ENCODE measurements around the gene EI24. TPM values are rescaled to one million over a fixed set of nuclear protein-coding genes. Genes with fewer than 3 reads are reported as not detected.

Gene EI24
- total RNA-seq, 1 experiment from 2014 or later: 170 TPM

- Mint-ChIP-seq H3K4me3 (ENCODE audit: unreplicated experiment) (no peak overlapping the region), H3K9me3 (ENCODE audit: unreplicated experiment) (no peaks in the 10 kb centered on the region), H3K27ac (ENCODE audit: unreplicated experiment) (no peak overlapping the region), H3K4me1 (ENCODE audit: low read depth, unreplicated experiment) (peaks cover 8% of the 10 kb centered on the region), H3K27me3 (ENCODE audit: insufficient read depth, unreplicated experiment) (no peaks in the 10 kb centered on the region), H3K36me3 (ENCODE audit: insufficient read depth, unreplicated experiment) (peaks cover 54% of the 10 kb centered on the region)
- no peak overlapping the region for H3K4me3 ChIP-seq (ENCODE audit: low read depth, low read length)
- no peak for DNase-seq
- no peaks in the 10 kb centered on the region for H3K4me1 ChIP-seq
- CTCF ChIA-PET: no interaction called here
- POLR2A ChIA-PET: no interaction called here
- H3K27me3 ChIP-seq (replicated peaks; ENCODE audit: control insufficient read depth, insufficient read depth, low read length): no peaks in the 10 kb centered on the region
- H3K36me3 ChIP-seq (ENCODE audit: control insufficient read depth, insufficient read depth, low read length): no peaks in the 10 kb centered on the region; the same call in 1 of the 2 replicates
- TF ChIP-seq CTCF (IDR thresholded peaks at IDR 0.05; ENCODE audit: insufficient read depth in 1 of 2, low read depth in 1 of 2, low read length in 1 of 2, severe bottlenecking in 1 of 2, unreplicated experiment in 1 of 2): no peak
- no TSS peak for BruUV-seq (replicated peaks)
- intact Hi-C loops (cut with micrococcal nuclease; ENCODE audit: unreplicated experiment): no loop called here
- no peaks in the 10 kb centered on the region for H3K9me3 ChIP-seq
Measured at GRCh38 chr11:125588505-125588904, 19.2 kb downstream of the EI24 start.

DNA sequence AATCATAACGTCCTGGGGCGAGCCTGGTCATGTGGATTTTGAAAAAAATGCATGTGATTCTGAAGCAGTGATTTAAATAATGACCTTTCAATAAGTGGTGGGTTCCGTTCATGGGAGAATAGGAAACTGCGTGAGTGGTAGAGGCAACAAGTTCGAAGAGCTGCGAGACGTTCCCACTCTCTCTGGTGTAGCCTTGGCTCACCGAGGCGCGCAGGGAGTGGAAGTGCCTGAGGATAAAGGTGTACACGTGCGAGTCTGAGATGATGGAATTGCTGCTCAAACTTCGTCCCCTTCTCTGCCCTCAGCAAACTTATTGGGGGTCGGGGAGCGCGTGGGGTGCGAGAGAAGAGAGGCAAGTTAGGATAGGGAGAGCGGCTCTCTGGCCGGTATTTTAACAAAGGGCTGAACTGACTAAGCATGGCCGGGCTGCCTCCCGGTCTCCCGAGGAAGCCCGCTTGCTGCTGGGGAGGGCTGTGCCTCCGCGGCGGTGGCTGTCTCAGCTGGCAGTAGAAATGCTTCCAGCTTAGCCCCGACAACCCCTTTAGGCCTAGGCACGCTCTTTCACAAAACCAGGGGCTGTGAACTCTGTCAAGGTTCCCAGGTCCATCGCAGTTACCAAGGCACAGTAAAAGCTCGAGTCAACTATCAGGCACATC, 22.5 kb downstream of the EI24 start:
- BruUV-seq (replicated peaks): TSS peak; percentile 95
- no peaks in the 10 kb centered on the region for H3K4me1 ChIP-seq
- no peaks in the 10 kb centered on the region for H3K27me3 Mint-ChIP-seq (ENCODE audit: insufficient read depth, unreplicated experiment)
- no peaks in the 10 kb centered on the region for H3K9me3 Mint-ChIP-seq (ENCODE audit: unreplicated experiment)
- peak overlapping the region; percentile 98 for H3K4me3 Mint-ChIP-seq (ENCODE audit: unreplicated experiment)
- peak; percentile 57 to 64 for DNase-seq
- intact Hi-C loops (cut with micrococcal nuclease; ENCODE audit: unreplicated experiment): loop anchor here (1.0 to 10.0 kb wide), 3 partner anchors 22 to 673 kb away; partner anchors contain the start of genes EI24, FOXRED1 and SRPRA
- H3K4me1 Mint-ChIP-seq (ENCODE audit: low read depth, unreplicated experiment): peaks cover 22% of the 10 kb centered on the region
- TF ChIP-seq CTCF (IDR thresholded peaks at IDR 0.05; ENCODE audit: insufficient read depth in 1 of 2, low read depth in 1 of 2, low read length in 1 of 2, severe bottlenecking in 1 of 2, unreplicated experiment in 1 of 2): no peak
- H3K9me3 ChIP-seq: no peaks in the 10 kb centered on the region
- ChIA-PET CTCF (interaction anchor here (2.4 kb wide), 1 partner anchor 22 kb away, joined by 7 read pairs; the partner anchor contains the start of gene EI24), POLR2A (interaction anchor here (0.5 to 2.3 kb wide), 6 partner anchors 14 to 968 kb away, joined by 3 to 20 read pairs (median 8); partner anchors contain the start of genes CHEK1, EI24 and PUS3)
- H3K36me3 ChIP-seq (ENCODE audit: control insufficient read depth, insufficient read depth, low read length): no peaks in the 10 kb centered on the region
- H3K27ac Mint-ChIP-seq (ENCODE audit: unreplicated experiment): peak overlapping the region; percentile 99
- peak overlapping the region; percentile 56 for H3K4me3 ChIP-seq (ENCODE audit: low read depth, low read length)
- H3K27me3 ChIP-seq (replicated peaks; ENCODE audit: control insufficient read depth, insufficient read depth, low read length): no peaks in the 10 kb centered on the region
- peaks cover 56% of the 10 kb centered on the region for H3K36me3 Mint-ChIP-seq (ENCODE audit: insufficient read depth, unreplicated experiment)

DNA sequence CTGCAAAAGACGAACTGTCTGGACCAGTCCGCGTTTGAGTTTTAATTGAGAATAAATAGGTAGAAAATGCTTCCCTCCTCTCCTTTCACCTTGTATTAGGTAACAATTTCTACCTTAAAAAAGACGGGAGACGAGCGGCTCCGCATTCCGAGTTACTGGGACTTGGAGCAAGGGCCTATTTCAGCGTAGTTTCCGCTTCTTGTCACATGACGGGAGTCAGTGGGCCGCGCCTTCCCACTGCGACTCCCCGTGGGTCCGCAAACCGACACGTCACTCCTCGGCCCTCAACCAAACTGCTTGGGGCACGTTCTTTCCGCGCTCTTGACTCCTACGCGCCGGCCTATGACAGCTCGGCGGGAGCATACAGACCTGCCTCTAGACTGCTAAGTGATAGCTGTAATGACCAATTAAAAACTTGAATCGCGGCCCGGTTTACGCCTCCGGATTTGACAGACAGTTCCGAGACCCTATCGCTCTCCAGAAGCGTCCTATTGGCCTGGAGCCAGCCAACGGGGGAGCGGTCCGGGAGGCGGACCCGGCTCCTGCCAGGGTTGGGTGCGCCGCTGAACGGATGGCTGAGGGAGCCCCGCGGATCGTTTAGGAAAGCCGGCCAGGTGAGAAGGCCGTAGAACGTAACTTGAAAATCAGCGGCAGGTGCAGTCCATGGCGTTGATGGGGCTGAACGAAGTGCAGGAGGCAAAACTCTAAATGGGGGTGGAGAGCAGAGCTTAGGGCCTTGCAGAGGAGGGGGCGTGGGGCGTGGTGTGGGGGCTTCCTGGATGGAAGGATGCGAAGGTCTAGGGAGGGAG, 23.2 kb downstream of the EI24 start, which contains the start of gene STT3A:
STT3A (plus strand) TSS at position 548 of the 809 bp plus-strand sequence. CDS start 3,064 bp downstream, outside the sequence.
- peak; percentile 100 for DNase-seq
- Histone ChIP-seq H3K36me3 (ENCODE audit: control insufficient read depth, insufficient read depth, low read length) (no peaks in the 10 kb centered on the region), H3K4me1 (no peaks in the 10 kb centered on the region), H3K9me3 (no peaks in the 10 kb centered on the region), H3K4me3 (ENCODE audit: low read depth, low read length) (peak within 1 kb of the TSS; percentile 85), H3K27me3 (replicated peaks; ENCODE audit: control insufficient read depth, insufficient read depth, low read length) (no peaks in the 10 kb centered on the region)
- Mint-ChIP-seq H3K4me3 (ENCODE audit: unreplicated experiment) (peak within 1 kb of the TSS; percentile 98), H3K36me3 (ENCODE audit: insufficient read depth, unreplicated experiment) (peaks cover 63% of the 10 kb centered on the region), H3K4me1 (ENCODE audit: low read depth, unreplicated experiment) (peaks cover 22% of the 10 kb centered on the region), H3K9me3 (ENCODE audit: unreplicated experiment) (no peaks in the 10 kb centered on the region), H3K27me3 (ENCODE audit: insufficient read depth, unreplicated experiment) (no peaks in the 10 kb centered on the region), H3K27ac (ENCODE audit: unreplicated experiment) (peak within 1 kb of the TSS; percentile 99)
- TF ChIP-seq CTCF (IDR thresholded peaks at IDR 0.05; ENCODE audit: insufficient read depth in 1 of 2, low read depth in 1 of 2, low read length in 1 of 2, severe bottlenecking in 1 of 2, unreplicated experiment in 1 of 2): no peak
- intact Hi-C loops (cut with micrococcal nuclease; ENCODE audit: unreplicated experiment): loop anchor here (1.0 to 10.0 kb wide), 3 partner anchors 23 to 672 kb away; partner anchors contain the start of genes EI24, FOXRED1 and SRPRA
- CTCF ChIA-PET: interaction anchor here (0.6 to 2.4 kb wide), 2 partner anchors 23 to 800 kb away, joined by 3 to 7 read pairs; partner anchors contain the start of gene EI24
- POLR2A ChIA-PET: interaction anchor here (0.5 to 2.3 kb wide), 9 partner anchors 14 to 969 kb away, joined by 3 to 20 read pairs (median 5); partner anchors contain the start of genes CHEK1, EI24 and PUS3
- no TSS peak for BruUV-seq (replicated peaks)

Data from Caco-2 (cell line).